Left lung (tissue), 10 donors: Measurements from ENCODE around the gene COPZ1. TPM values are rescaled to one million over a fixed set of nuclear protein-coding genes. Genes with fewer than 3 reads are reported as not detected.

ENCODE experiments used
- ATAC-seq: fragments of 200-7000 bp; cut with Tn5 transposase; one replicate; pipeline ENCODE4 v1.9.1; 2020; ENCODE audit warnings: moderate library complexity
- DNase-seq, 4 donors: peaks; one replicate each; pipeline ENCODE4 v3.0.0-alpha.2; 2013 to 2020
- H3K27ac ChIP-seq, 2 donors: fragments of 200-600 bp; sonication (generic) in 1 of 2; one replicate each; pipeline versions ENCODE4 v1.5.0 to v1.8.0; 2020 to 2021
- H3K27me3 ChIP-seq, 2 donors: fragments of 200-600 bp; sonication (generic) in 1 of 2; one replicate each; pipeline versions ENCODE4 v1.5.0 to v1.8.0; 2020 to 2021
- H3K36me3 ChIP-seq, 2 donors: fragments of 200-600 bp; sonication (generic) in 1 of 2; one replicate each; pipeline versions ENCODE4 v1.5.0 to v1.8.0; 2020 to 2021
- H3K4me1 ChIP-seq, 2 donors: fragments of 200-600 bp; one replicate each; pipeline ENCODE4 v1.8.0; 2021
- H3K4me3 ChIP-seq, 2 donors: fragments of 200-600 bp; sonication (generic) in 1 of 2; one replicate each; pipeline versions ENCODE4 v1.5.0 to v1.8.0; 2020 to 2021; ENCODE audit warnings: mild to moderate bottlenecking in 1 of 2
- H3K9me3 ChIP-seq, 2 donors: fragments of 200-600 bp; sonication (generic) in 1 of 2; one replicate each; pipeline versions ENCODE4 v1.5.0 to v1.8.0; 2020 to 2021
- intact Hi-C, 2 donors: fragments of 100-400 bp; cut with DNase I; formaldehyde crosslinking; loops; one replicate each; pipeline versions ENCODE4 v1.11.2 to v1.14.2; 2022
- polyA plus RNA-seq, 6 donors: library from polyadenylated mRNA; unstranded; fragments of 120-200 nt; gene quantifications; one replicate each; pipeline ENCODE4 v1.2.1, GENCODE V29; 2013; ENCODE audit not compliant: insufficient read length in 6 of 6
- total RNA-seq, 2 donors: library from RNA; stranded (reverse); fragmentation: NEBNext Ultra II Directional; extraction: Animal tissue kit (Norgen Biotek cat#: 25700); gene quantifications; one replicate each; pipeline ENCODE4 v1.2.1, GENCODE V29; 2021
- TF ChIP-seq, protein P1 (sequence below), 2 donors: fragments of 200-600 bp; sonication (generic) in 1 of 2; IDR thresholded peaks; one replicate each; pipeline versions ENCODE4 v1.5.0 to v1.8.0; 2021; ENCODE audit warnings: antibody characterized with exemption in 2 of 2
- donor health status: DM: no; HTN: yes; CAD: no.
- donor health status: DM: no; HTN: no; CAD: no.

Gene COPZ1
- total and polyA plus RNA-seq, 8 donors, result 157 to 232 (median 211) TPM

DNA sequence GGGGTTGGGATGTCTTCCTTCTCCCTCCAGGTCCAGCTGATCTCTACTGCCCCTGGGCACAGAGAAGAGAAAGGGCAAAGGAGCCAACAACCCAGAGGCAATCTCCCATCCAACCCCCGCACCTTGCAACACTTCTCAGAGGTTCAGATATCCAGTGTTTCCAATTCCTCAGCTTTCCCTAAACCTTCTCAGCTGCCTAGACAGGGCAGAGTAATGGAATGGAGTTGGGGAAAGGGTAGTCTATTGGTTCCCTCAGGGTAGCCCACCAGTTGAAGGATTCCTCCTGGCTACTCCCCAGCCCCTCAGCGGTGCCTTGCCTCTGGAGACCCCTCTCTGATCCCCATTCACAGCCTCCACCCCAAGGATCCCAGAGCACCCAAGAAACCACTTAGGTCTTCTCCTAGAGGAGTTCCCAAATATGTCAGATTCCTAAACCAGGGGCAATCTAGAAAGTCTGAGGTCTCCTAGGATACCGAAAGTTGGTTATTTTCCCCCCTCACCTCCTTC, 24.7 kb upstream of the COPZ1 start:
- DNase-seq (no peak), ATAC-seq (no peak)
- Histone ChIP-seq H3K36me3 (no peaks in the 10 kb centered on the region), H3K27ac (peak overlapping the region in 1 of 2 donors; percentile 86), H3K4me1 (peaks cover 11 to 83% of the 10 kb centered on the region in 2 donors), H3K4me3 (peak overlapping the region; percentile 3 to 46), H3K27me3 (peaks cover 0 to 14% of the 10 kb centered on the region in 2 donors), H3K9me3 (no peaks in the 10 kb centered on the region)
- intact Hi-C loops, result no loop called here
- TF ChIP-seq, protein P1, sequence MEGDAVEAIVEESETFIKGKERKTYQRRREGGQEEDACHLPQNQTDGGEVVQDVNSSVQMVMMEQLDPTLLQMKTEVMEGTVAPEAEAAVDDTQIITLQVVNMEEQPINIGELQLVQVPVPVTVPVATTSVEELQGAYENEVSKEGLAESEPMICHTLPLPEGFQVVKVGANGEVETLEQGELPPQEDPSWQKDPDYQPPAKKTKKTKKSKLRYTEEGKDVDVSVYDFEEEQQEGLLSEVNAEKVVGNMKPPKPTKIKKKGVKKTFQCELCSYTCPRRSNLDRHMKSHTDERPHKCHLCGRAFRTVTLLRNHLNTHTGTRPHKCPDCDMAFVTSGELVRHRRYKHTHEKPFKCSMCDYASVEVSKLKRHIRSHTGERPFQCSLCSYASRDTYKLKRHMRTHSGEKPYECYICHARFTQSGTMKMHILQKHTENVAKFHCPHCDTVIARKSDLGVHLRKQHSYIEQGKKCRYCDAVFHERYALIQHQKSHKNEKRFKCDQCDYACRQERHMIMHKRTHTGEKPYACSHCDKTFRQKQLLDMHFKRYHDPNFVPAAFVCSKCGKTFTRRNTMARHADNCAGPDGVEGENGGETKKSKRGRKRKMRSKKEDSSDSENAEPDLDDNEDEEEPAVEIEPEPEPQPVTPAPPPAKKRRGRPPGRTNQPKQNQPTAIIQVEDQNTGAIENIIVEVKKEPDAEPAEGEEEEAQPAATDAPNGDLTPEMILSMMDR (IDR thresholded peaks at IDR 0.05), result no peak

DNA sequence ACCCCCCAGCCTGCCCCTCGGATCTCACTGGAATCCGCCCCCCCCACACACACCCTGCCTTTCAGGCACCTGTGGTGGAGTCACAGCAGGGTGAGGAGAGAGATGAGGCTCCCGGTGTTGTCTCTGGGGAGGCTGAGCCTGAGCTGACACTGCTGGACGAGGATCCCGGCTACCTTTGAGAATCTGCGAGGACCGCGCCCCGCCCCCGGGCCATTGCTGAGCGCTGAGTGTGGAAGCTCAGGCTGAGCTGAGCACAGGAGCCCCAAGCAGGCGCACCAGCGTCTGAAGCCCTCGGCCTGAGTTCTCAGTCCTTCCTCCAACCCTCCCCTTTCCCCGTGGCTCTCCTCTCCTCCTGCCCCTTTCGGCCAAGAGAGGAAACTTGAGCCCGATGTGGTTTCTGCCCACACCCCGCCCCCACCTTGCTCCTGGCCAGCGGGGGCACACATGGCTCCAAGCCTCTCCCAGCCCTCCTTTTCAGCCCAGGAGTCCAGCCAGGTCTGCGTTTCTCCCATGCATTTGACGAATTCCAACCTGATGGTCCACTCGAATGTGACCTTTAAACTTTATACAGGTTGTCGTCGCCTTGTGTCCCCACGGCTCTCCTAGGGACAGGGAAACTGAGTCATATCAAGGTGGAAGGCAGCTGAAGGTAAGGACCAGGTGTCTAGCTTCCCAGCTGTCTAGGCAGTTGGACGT, 24.1 kb upstream of the COPZ1 start, which contains the start of gene NFE2:
Gene NFE2 (minus strand): TSS at position 284 of the 696 bp plus-strand sequence. CDS start 5,767 bp downstream, outside the sequence.
- peak within 1 kb of the TSS; percentile 13 to 86 for H3K27ac ChIP-seq
- H3K4me1 ChIP-seq, result peaks cover 11 to 83% of the 10 kb centered on the region in 2 donors
- DNase-seq (peak in 3 of 4 donors; percentile 51 to 96 (median 81)), ATAC-seq (peak; percentile 76)
- H3K9me3 ChIP-seq, result no peaks in the 10 kb centered on the region
- H3K27me3 ChIP-seq, result peaks cover 0 to 14% of the 10 kb centered on the region in 2 donors
- H3K36me3 ChIP-seq, result no peaks in the 10 kb centered on the region
- intact Hi-C loops, result no loop called here
- TF ChIP-seq, protein P1 (IDR thresholded peaks at IDR 0.05), result no peak
- H3K4me3 ChIP-seq, result peak within 1 kb of the TSS; percentile 3 to 46

DNA sequence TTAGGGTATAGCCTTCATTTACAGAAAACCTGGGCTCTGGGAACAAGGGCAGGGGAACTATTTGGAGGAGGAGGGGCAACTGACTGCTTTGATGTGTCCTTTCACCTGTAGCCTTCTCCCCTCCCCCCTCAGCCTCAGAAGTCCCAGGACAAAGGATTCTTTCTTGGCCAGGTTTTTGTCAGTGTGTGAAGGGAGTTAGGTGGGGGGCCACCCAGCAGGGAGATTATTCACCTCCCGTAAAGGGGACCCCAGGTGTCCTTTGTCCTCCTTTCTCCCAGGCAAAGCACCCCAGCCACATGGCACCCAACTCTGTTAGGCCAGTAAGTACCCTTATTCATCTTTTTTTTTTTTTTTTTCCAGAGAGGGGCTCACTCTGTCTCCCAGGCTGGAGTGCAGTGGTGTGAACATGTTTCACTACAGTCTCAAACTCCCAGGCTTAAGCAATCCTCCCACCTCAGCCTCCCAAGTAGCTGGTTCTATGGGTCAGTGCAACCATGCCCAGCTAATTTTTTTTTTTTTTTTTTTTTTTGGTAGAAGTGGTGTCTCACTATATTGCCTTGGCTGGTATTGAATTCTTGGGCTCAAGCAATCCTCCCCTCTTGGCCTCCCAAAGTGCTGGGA, 23.4 kb upstream of the COPZ1 start:
- TF ChIP-seq, protein P1 (IDR thresholded peaks at IDR 0.05), result no peak
- peaks cover 0 to 14% of the 10 kb centered on the region in 2 donors for H3K27me3 ChIP-seq
- DNase-seq, result no peak
- peak overlapping the region in 1 of 2 donors; percentile 46 for H3K4me3 ChIP-seq
- no peak for ATAC-seq
- intact Hi-C loops, result no loop called here
- peaks cover 11 to 84% of the 10 kb centered on the region in 2 donors for H3K4me1 ChIP-seq
- H3K9me3 ChIP-seq, result no peaks in the 10 kb centered on the region
- no peaks in the 10 kb centered on the region for H3K36me3 ChIP-seq
- H3K27ac ChIP-seq, result peak overlapping the region in 1 of 2 donors; percentile 86

DNA sequence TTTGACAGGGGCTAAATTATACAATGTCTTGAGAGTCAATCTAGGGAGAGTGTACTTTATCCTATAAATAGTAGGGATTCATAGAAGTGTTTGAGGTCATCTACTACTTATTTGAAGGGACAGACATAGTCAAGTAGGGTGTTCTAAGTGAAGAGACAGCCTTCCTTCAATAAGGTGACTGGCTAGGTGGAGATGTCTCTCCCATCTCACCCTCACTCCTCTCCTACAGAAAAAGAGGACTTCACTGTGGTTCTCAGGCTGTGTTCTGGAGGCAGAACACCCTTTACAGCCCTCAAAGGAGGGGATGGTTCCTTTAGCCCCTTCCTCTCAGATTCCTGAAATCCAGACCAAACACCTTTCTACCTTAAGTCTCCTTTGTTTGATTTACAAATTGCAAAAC, 21.3 kb upstream of the COPZ1 start:
- no peak for DNase-seq
- H3K27me3 ChIP-seq, result peaks cover 0 to 11% of the 10 kb centered on the region in 2 donors
- intact Hi-C loops, result no loop called here
- peaks cover 20 to 88% of the 10 kb centered on the region in 2 donors for H3K4me1 ChIP-seq
- no peak for ATAC-seq
- H3K9me3 ChIP-seq, result no peaks in the 10 kb centered on the region
- TF ChIP-seq, protein P1 (IDR thresholded peaks at IDR 0.05), result no peak
- no peak overlapping the region for H3K4me3 ChIP-seq
- no peaks in the 10 kb centered on the region for H3K36me3 ChIP-seq
- H3K27ac ChIP-seq, result peak overlapping the region; percentile 45 to 86
